SU-DHL-6 (cell line): Measurements from ENCODE around the gene ATE1.

ENCODE experiments used
- H2AFZ ChIP-seq: fragments of 200-600 bp; sonication (generic); 2 replicates; pipeline ENCODE4 v1.6.1; 2014; ENCODE audit warnings: low read depth, mild to moderate bottlenecking, moderate library complexity, mixed read lengths, antibody characterized with exemption, low read length; ENCODE audit not compliant: severe bottlenecking
- H3F3A ChIP-seq: fragments of 200-600 bp; shearing (Covaris generic); 2 replicates; pipeline ENCODE4 v1.6.0; 2016; ENCODE audit warnings: antibody characterized with exemption, mild to moderate bottlenecking; ENCODE audit not compliant: insufficient read depth
- H3K27ac ChIP-seq: fragments of 200-600 bp; sonication (generic); 2 replicates; pipeline ENCODE4 v1.5.1; 2016; ENCODE audit warnings: low read depth, mild to moderate bottlenecking, low read length, moderate library complexity, mixed read lengths
- H3K27me3 ChIP-seq: fragments of 200-600 bp; sonication (generic), shearing (Covaris generic); 2 replicates; pipeline ENCODE4 v1.6.0; 2014; ENCODE audit warnings: mild to moderate bottlenecking, low read length
- H3K36me3 ChIP-seq: fragments of 200-600 bp; sonication (generic); 2 replicates; pipeline ENCODE4 v1.6.1; 2014; ENCODE audit warnings: mild to moderate bottlenecking, low read length, mixed read lengths
- H3K4me2 ChIP-seq: fragments of 300-600, 200-600 bp; shearing (Covaris generic), sonication (generic); 2 replicates; pipeline ENCODE4 v1.6.0; 2014; ENCODE audit warnings: low read length, low read depth, mild to moderate bottlenecking; ENCODE audit not compliant: poor library complexity, severe bottlenecking
- H3K4me3 ChIP-seq: fragments of 200-600 bp; sonication (generic); 2 replicates; pipeline ENCODE4 v1.5.1; 2014; ENCODE audit warnings: antibody characterized with exemption, low read length, mild to moderate bottlenecking, mixed read lengths; ENCODE audit not compliant: insufficient read depth, poor library complexity, severe bottlenecking
- H3K79me2 ChIP-seq: fragments of 200-600 bp; sonication (generic); 2 replicates; pipeline ENCODE4 v1.6.1; 2014; ENCODE audit warnings: mild to moderate bottlenecking, low read length, moderate library complexity; ENCODE audit not compliant: insufficient read depth
- H3K9ac ChIP-seq: fragments of 200-600 bp; sonication (generic); 2 replicates; pipeline ENCODE4 v1.7.0; 2014; ENCODE audit warnings: mild to moderate bottlenecking, low read length
- H3K9me2 ChIP-seq: fragments of 200-600 bp; sonication (generic); replicated peaks from 2 replicates; pipeline ENCODE4 v1.6.1; 2014; ENCODE audit warnings: low read length; ENCODE audit not compliant: insufficient read depth
- H3K9me3 ChIP-seq: fragments of 200-600 bp; sonication (generic); 2 replicates; pipeline ENCODE4 v1.6.1; 2014; ENCODE audit warnings: low read length, mixed read lengths; ENCODE audit not compliant: insufficient read depth
- H4K20me1 ChIP-seq: fragments of 200-600 bp; sonication (generic); 2 replicates; pipeline ENCODE4 v1.6.1; 2014; ENCODE audit warnings: low read depth, mild to moderate bottlenecking, antibody characterized with exemption, low read length, moderate library complexity, mixed read lengths
- EZH2phosphoT487 ChIP-seq: fragments of 200-600 bp; sonication (generic), shearing (Covaris generic); conservative IDR thresholded peaks from 2 replicates; pipeline ENCODE4 v1.6.1; 2018; ENCODE audit warnings: mild to moderate bottlenecking, antibody characterized with exemption, low read length, moderate library complexity, mixed read lengths
- TF ChIP-seq, protein P1 (sequence below): fragments of 200-600 bp; sonication (generic); IDR thresholded peaks from one replicate; pipeline ENCODE4 v1.5.1; 2017; ENCODE audit warnings: antibody characterized with exemption, mild to moderate bottlenecking, low read length, moderate library complexity; ENCODE audit not compliant: insufficient read depth, poor library complexity, severe bottlenecking

Gene ATE1

GRCh38 chr10:121739114-121739513, 188.7 kb downstream of the ATE1 start:
- H3K9me3 ChIP-seq, result no peaks in the 10 kb centered on the region
- no peaks in the 10 kb centered on the region for H3K36me3 ChIP-seq
- no peak overlapping the region for H3K4me3 ChIP-seq
- H3K9me2 ChIP-seq, result no peaks in the 10 kb centered on the region
- no peak overlapping the region for H2AFZ ChIP-seq
- no peak overlapping the region for H3K9ac ChIP-seq
- no peaks in the 10 kb centered on the region for H3K27me3 ChIP-seq
- no peaks in the 10 kb centered on the region for H4K20me1 ChIP-seq
- no peak overlapping the region for H3K27ac ChIP-seq
- no peak for TF ChIP-seq EZH2phosphoT487
- H3F3A ChIP-seq, result no peaks in the 10 kb centered on the region
- no peaks in the 10 kb centered on the region for H3K79me2 ChIP-seq
- no peak overlapping the region for H3K4me2 ChIP-seq

- H3K9me2 ChIP-seq, result no peaks in the 10 kb centered on the region
- H3K4me2 ChIP-seq, result no peak overlapping the region
- H3K27me3 ChIP-seq, result no peaks in the 10 kb centered on the region
- no peak overlapping the region for H2AFZ ChIP-seq
- no peaks in the 10 kb centered on the region for H3F3A ChIP-seq
- TF ChIP-seq, protein P1, sequence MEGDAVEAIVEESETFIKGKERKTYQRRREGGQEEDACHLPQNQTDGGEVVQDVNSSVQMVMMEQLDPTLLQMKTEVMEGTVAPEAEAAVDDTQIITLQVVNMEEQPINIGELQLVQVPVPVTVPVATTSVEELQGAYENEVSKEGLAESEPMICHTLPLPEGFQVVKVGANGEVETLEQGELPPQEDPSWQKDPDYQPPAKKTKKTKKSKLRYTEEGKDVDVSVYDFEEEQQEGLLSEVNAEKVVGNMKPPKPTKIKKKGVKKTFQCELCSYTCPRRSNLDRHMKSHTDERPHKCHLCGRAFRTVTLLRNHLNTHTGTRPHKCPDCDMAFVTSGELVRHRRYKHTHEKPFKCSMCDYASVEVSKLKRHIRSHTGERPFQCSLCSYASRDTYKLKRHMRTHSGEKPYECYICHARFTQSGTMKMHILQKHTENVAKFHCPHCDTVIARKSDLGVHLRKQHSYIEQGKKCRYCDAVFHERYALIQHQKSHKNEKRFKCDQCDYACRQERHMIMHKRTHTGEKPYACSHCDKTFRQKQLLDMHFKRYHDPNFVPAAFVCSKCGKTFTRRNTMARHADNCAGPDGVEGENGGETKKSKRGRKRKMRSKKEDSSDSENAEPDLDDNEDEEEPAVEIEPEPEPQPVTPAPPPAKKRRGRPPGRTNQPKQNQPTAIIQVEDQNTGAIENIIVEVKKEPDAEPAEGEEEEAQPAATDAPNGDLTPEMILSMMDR, result no peak
- no peak for TF ChIP-seq EZH2phosphoT487
- H4K20me1 ChIP-seq, result no peaks in the 10 kb centered on the region
- H3K9ac ChIP-seq, result no peak overlapping the region
- no peaks in the 10 kb centered on the region for H3K79me2 ChIP-seq
- no peaks in the 10 kb centered on the region for H3K9me3 ChIP-seq
- H3K36me3 ChIP-seq, result no peaks in the 10 kb centered on the region
- H3K27ac ChIP-seq, result no peak overlapping the region
- H3K4me3 ChIP-seq, result no peak overlapping the region
These were observed 191.3 kb downstream of the ATE1 start for GRCh38 chr10:121736315-121737130.

DNA sequence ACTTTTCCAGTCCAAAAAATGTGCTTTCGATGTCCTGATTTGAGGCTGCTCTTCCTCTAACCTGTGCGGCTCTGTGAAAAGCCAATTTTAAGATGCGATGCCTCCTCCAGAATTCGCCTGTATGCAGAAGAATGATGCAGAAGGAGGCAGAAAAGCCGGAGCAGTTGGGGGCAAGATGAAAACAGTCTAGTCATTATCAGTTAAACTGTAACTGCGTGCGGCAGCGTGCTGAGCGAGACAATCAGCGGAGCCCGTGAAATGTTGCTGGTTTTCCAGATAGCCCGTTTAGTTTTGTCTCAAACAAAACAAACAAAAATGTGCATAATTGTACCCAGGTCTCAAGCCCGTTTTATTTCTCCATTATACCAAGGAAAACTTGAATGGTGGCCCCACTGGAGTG, 192.6 kb downstream of the ATE1 start:
- H3K4me2 ChIP-seq, result no peak overlapping the region
- H4K20me1 ChIP-seq, result no peaks in the 10 kb centered on the region
- no peaks in the 10 kb centered on the region for H3K27me3 ChIP-seq
- H3K27ac ChIP-seq, result no peak overlapping the region
- no peaks in the 10 kb centered on the region for H3K79me2 ChIP-seq
- no peaks in the 10 kb centered on the region for H3K9me2 ChIP-seq
- no peaks in the 10 kb centered on the region for H3K36me3 ChIP-seq
- no peak overlapping the region for H3K9ac ChIP-seq
- H3K4me3 ChIP-seq, result no peak overlapping the region
- H3K9me3 ChIP-seq, result no peaks in the 10 kb centered on the region
- no peaks in the 10 kb centered on the region for H3F3A ChIP-seq
- no peak overlapping the region for H2AFZ ChIP-seq
- TF ChIP-seq, protein P1, result no peak
- no peak for TF ChIP-seq EZH2phosphoT487

DNA sequence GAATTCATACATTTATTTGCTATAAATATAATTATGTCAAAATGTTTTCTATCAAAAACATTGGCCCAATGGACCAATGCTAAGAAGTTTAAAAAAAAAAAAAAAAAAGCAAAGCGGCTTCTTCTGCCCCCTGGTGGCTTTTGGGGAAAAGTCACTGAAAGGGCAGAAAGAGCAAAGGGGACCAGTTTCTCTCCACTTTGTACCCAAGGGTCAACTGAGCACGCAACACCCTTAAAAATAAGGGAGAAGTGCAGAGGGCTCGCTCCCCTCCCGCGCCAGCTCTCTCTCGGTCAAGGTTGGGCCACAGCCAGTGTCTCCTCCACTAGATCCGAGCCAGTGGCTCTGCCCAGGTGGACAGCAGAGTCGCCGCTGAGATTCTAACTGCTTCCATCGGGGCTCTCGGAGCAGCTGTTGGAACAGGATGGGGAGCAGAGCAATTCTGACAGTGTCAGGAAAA, 193.2 kb downstream of the ATE1 start:
- H3K4me2 ChIP-seq, result no peak overlapping the region
- no peak overlapping the region for H2AFZ ChIP-seq
- H3K27me3 ChIP-seq, result no peaks in the 10 kb centered on the region
- H4K20me1 ChIP-seq, result no peaks in the 10 kb centered on the region
- no peaks in the 10 kb centered on the region for H3K9me3 ChIP-seq
- H3K4me3 ChIP-seq, result no peak overlapping the region
- H3K79me2 ChIP-seq, result no peaks in the 10 kb centered on the region
- TF ChIP-seq EZH2phosphoT487, result no peak
- TF ChIP-seq, protein P1, result peak; percentile 90
- H3K9me2 ChIP-seq, result no peaks in the 10 kb centered on the region
- H3K27ac ChIP-seq, result no peak overlapping the region
- H3F3A ChIP-seq, result no peaks in the 10 kb centered on the region
- H3K9ac ChIP-seq, result no peak overlapping the region
- H3K36me3 ChIP-seq, result no peaks in the 10 kb centered on the region
